Thyroid gland (tissue), 4 donors: Measurements from ENCODE around the gene NAT9. TPM values are rescaled to one million over a fixed set of nuclear protein-coding genes. Genes with fewer than 3 reads are reported as not detected.

Experiments used
- DNase-seq, 2 donors: peaks; one replicate each; pipeline ENCODE4 v3.0.0-alpha.2; 2019
- H3K27ac ChIP-seq, 3 donors: fragments of 200-600 bp; sonication (generic); 1 replicate in 2 of 3; 2 replicates in 1 of 3; pipeline ENCODE4 v1.5.1; 2016 to 2019; ENCODE audit warnings: mild to moderate bottlenecking in 1 of 3, moderate library complexity in 1 of 3
- H3K27me3 ChIP-seq: fragments of 200-600 bp; sonication (generic); one replicate; pipeline ENCODE4 v1.5.1; 2019
- H3K36me3 ChIP-seq, 2 donors: fragments of 200-600 bp; sonication (generic); one replicate each; pipeline ENCODE4 v1.5.1; 2016 to 2019
- H3K4me1 ChIP-seq, 2 donors: fragments of 200-600 bp; sonication (generic); one replicate each; pipeline ENCODE4 v1.5.1; 2017 to 2019
- H3K4me3 ChIP-seq, 3 donors: fragments of 200-600 bp; sonication (generic); replicated peaks in 1 of 3; 1 replicate in 2 of 3; 2 replicates in 1 of 3; pipeline ENCODE4 v1.5.1; 2016; ENCODE audit warnings: mild to moderate bottlenecking in 1 of 3
- H3K9me3 ChIP-seq: fragments of 200-600 bp; sonication (generic); one replicate; pipeline ENCODE4 v1.5.1; 2017
- POLR2A ChIP-seq, 2 donors: fragments of 450-650 bp; IDR thresholded peaks; one replicate each; pipeline ENCODE4 v1.6.1; 2017; ENCODE audit warnings: antibody characterized with exemption in 2 of 2, mild to moderate bottlenecking in 2 of 2, moderate library complexity in 1 of 2
- WGBS, 2 donors: methylation state at CpG; one replicate each; pipeline ENCODE4 v1.1.5; 2017; 5-methylcytosine and 5-hydroxymethylcytosine counted together
- intact Hi-C: fragments of 100-400 bp; cut with DNase I; formaldehyde crosslinking; loops from one replicate; pipeline ENCODE4 v1.15.1; 2023
- total RNA-seq, 4 donors: library from RNA; depleted of rRNA; stranded (reverse); fragments of >200 nt; gene quantifications; one replicate each; pipeline ENCODE4 v1.2.3, GENCODE V29; 2016
- TF ChIP-seq, protein P1 (sequence below), 6 experiments: fragments of 200-600 bp in 3 of 6; fragments of 450-650 bp in 3 of 6; sonication (generic) in 3 of 6; IDR thresholded peaks; one replicate each; pipeline ENCODE4 v1.5.1; 2016 to 2019; ENCODE audit warnings: antibody characterized with exemption in 6 of 6, mild to moderate bottlenecking in 2 of 6, inconsistent platforms in 1 of 6, moderate library complexity in 1 of 6

NAT9 gene
- total RNA-seq, 4 donors from 2014 or later, result 33.1 to 46.5 (median 41.4) TPM

DNA sequence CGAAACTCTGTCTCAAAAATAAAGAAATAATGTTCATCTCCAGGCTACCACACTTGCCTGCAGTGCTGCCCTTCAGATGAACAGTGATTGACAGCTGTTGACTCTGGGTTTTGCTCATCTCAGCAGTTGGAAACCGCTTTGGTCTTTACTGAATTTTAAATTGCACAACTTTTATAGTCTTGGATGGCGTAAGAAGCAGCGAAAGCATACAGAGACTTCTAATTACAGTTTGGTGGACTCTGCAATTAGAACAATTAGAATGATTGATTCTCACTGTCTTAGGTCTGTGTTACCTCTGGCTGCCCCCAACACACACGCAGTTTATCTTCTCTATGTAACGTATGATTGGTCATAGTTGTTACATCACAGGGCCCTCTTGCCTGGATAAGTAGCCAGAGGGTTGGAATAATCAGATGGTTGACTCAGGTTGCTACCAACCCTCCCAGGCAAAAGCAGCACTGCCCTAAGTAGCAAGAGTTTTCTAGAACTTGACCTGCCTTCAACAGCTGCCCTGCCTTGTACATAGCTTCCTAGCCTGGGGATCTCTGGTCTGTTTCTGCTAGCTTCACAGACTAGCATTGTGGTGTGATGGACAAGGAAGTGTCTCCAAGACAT is 1.9 kb upstream of the NAT9 start:
- Histone ChIP-seq H3K9me3 (no peaks in the 10 kb centered on the region), H3K27me3 (no peaks in the 10 kb centered on the region), H3K4me1 (peaks cover 12 to 17% of the 10 kb centered on the region in 2 donors), H3K36me3 (peaks cover 3 to 7% of the 10 kb centered on the region in 2 donors), H3K4me3 (no peak overlapping the region), H3K27ac (no peak overlapping the region)
- intact Hi-C loops, result no loop called here
- TF ChIP-seq, protein P1, sequence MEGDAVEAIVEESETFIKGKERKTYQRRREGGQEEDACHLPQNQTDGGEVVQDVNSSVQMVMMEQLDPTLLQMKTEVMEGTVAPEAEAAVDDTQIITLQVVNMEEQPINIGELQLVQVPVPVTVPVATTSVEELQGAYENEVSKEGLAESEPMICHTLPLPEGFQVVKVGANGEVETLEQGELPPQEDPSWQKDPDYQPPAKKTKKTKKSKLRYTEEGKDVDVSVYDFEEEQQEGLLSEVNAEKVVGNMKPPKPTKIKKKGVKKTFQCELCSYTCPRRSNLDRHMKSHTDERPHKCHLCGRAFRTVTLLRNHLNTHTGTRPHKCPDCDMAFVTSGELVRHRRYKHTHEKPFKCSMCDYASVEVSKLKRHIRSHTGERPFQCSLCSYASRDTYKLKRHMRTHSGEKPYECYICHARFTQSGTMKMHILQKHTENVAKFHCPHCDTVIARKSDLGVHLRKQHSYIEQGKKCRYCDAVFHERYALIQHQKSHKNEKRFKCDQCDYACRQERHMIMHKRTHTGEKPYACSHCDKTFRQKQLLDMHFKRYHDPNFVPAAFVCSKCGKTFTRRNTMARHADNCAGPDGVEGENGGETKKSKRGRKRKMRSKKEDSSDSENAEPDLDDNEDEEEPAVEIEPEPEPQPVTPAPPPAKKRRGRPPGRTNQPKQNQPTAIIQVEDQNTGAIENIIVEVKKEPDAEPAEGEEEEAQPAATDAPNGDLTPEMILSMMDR (IDR thresholded peaks at IDR 0.05), result no peak
- TF ChIP-seq POLR2A (IDR thresholded peaks at IDR 0.05), result no peak
- whole genome bisulfite sequencing, 2 donors, result 87 to 96% methylated on average over 6 of the region's 6 CpGs
- DNase-seq, result no peak

DNA sequence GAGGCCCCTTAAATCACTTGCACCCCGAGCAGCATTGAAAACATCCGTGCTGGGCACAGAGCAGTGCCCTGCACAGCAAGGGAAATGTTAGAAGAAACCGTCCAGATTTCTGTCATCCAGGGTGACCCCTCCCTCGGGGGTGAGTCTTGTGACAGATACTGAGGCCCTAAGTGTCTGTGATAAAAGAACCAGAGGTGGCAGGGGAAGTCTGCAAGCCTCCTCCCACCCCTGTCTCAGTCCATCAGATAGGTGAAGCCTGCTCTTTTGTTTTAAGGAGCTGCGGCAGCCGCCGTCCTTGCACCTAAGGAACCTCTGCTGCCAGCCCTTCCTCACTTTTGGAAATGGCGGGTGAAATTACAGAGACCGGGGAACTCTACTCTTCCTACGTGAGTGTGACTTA is 845 bp upstream of the NAT9 start:
- Histone ChIP-seq H3K36me3 (peaks cover 14 to 17% of the 10 kb centered on the region in 2 donors), H3K27ac (no peak overlapping the region), H3K4me3 (peak overlapping the region; percentile 54 to 90 (median 72)), H3K9me3 (no peaks in the 10 kb centered on the region), H3K4me1 (peaks cover 12 to 17% of the 10 kb centered on the region in 2 donors), H3K27me3 (no peaks in the 10 kb centered on the region)
- no peak for TF ChIP-seq POLR2A (IDR thresholded peaks at IDR 0.05)
- TF ChIP-seq, protein P1 (IDR thresholded peaks at IDR 0.05), result no peak
- intact Hi-C loops, result no loop called here
- no peak for DNase-seq
- WGBS, 2 donors, result 31 to 37% methylated on average over 10 of the region's 10 CpGs

- H3K9me3 ChIP-seq, result no peaks in the 10 kb centered on the region
- TF ChIP-seq, protein P1 (IDR thresholded peaks at IDR 0.05), result no peak
- no peak for TF ChIP-seq POLR2A (IDR thresholded peaks at IDR 0.05)
- peaks cover 19 to 22% of the 10 kb centered on the region in 2 donors for H3K36me3 ChIP-seq
- intact Hi-C loops, result no loop called here
- no peaks in the 10 kb centered on the region for H3K27me3 ChIP-seq
- H3K27ac ChIP-seq, result peak overlapping the region in 1 of 3 donors; percentile 38
- peaks cover 12 to 17% of the 10 kb centered on the region in 2 donors for H3K4me1 ChIP-seq
- DNase-seq, result no peak
- H3K4me3 ChIP-seq, result peak overlapping the region; percentile 50 to 90 (median 72)
- WGBS, 2 donors, result 36 to 37% methylated on average over 12 of the region's 12 CpGs
These were observed 619 bp downstream of the NAT9 start for GRCh38 chr17:74775409-74776043.

- intact Hi-C loops, result no loop called here
- no peaks in the 10 kb centered on the region for H3K9me3 ChIP-seq
- WGBS, 2 donors, result 76 to 85% methylated on average over 6 of the region's 6 CpGs
- peaks cover 19 to 22% of the 10 kb centered on the region in 2 donors for H3K36me3 ChIP-seq
- no peak for DNase-seq
- no peak overlapping the region for H3K27ac ChIP-seq
- no peak overlapping the region for H3K4me3 ChIP-seq
- TF ChIP-seq, protein P1 (IDR thresholded peaks at IDR 0.05), result no peak
- no peak for TF ChIP-seq POLR2A (IDR thresholded peaks at IDR 0.05)
- H3K27me3 ChIP-seq, result no peaks in the 10 kb centered on the region
- peaks cover 12 to 17% of the 10 kb centered on the region in 2 donors for H3K4me1 ChIP-seq
These were observed 2.3 kb downstream of the NAT9 start for GRCh38 chr17:74773871-74774286.

DNA sequence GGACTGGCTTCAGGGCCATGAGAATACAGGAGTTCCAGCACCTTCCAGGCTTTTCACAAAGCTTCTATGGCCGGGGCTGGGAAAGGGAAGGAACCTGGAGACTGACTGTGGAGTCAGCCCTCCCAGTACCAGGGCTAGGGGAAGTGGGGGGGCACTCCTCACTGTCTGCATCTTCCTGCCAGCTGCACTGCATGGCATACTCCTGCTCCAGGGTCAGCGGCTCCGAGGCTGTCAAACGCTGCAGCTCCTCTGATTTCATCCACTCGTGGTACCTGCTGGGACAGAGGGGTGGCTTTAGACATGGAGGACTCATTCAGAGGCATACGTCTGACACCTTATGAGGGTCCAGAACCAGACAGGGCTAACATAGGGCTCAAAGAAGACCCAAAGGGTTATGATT is 2.7 kb downstream of the NAT9 start:
- WGBS, 2 donors, result 76 to 80% methylated on average over 5 of the region's 6 CpGs
- Histone ChIP-seq H3K9me3 (no peaks in the 10 kb centered on the region), H3K27ac (no peak overlapping the region), H3K4me1 (peaks cover 12 to 18% of the 10 kb centered on the region in 2 donors), H3K4me3 (no peak overlapping the region), H3K27me3 (no peaks in the 10 kb centered on the region), H3K36me3 (peaks cover 19 to 22% of the 10 kb centered on the region in 2 donors)
- intact Hi-C loops, result no loop called here
- no peak for TF ChIP-seq POLR2A (IDR thresholded peaks at IDR 0.05)
- TF ChIP-seq, protein P1 (IDR thresholded peaks at IDR 0.05), result no peak
- no peak for DNase-seq
